ENCODE data around the gene MRPL16.
"Not testable (repeated sequence)": the region's sequence is repeated elsewhere in the genome, so short reads cannot be mapped to it uniquely, and the experiment has no call there.

MRPL16 gene

GRCh38 chr11:59800390-59801025, 10.1 kb downstream of the MRPL16 start:
- no peak for DNase-seq
- TF ChIP-seq POLR2A (IDR thresholded peaks at IDR 0.05; ENCODE audit: low read length) (no peak), GATA1 (IDR thresholded peaks at IDR 0.05; ENCODE audit: low read depth, low read length) (no peak)

- no peak for DNase-seq
- TF ChIP-seq GATA1 (IDR thresholded peaks at IDR 0.05; ENCODE audit: low read depth, low read length): no peak
- TF ChIP-seq POLR2A (IDR thresholded peaks at IDR 0.05; ENCODE audit: low read length): no peak
Observed at GRCh38 chr11:59794417-59794816, 16.2 kb downstream of the MRPL16 start.

- TF ChIP-seq GATA1 (IDR thresholded peaks at IDR 0.05; ENCODE audit: low read depth, low read length): no peak
- no peak for TF ChIP-seq POLR2A (IDR thresholded peaks at IDR 0.05; ENCODE audit: low read length)
- DNase-seq: no peak
Observed at GRCh38 chr11:59792507-59792906, 18.1 kb downstream of the MRPL16 start.

GRCh38 chr11:59791639-59792038, 18.9 kb downstream of the MRPL16 start:
- DNase-seq: no peak
- no peak for TF ChIP-seq POLR2A (IDR thresholded peaks at IDR 0.05; ENCODE audit: low read length)
- no peak for TF ChIP-seq GATA1 (IDR thresholded peaks at IDR 0.05; ENCODE audit: low read depth, low read length)

GRCh38 chr11:59787816-59788215, 22.8 kb downstream of the MRPL16 start:
- DNase-seq: no peak
- TF ChIP-seq GATA1 (IDR thresholded peaks at IDR 0.05; ENCODE audit: low read depth, low read length): no peak
- no peak for TF ChIP-seq POLR2A (IDR thresholded peaks at IDR 0.05; ENCODE audit: low read length)

- TF ChIP-seq GATA1 (IDR thresholded peaks at IDR 0.05; ENCODE audit: low read depth, low read length) (no peak), POLR2A (IDR thresholded peaks at IDR 0.05; ENCODE audit: low read length) (no peak)
- no peak for DNase-seq
Observed at GRCh38 chr11:59787255-59787588, 23.4 kb downstream of the MRPL16 start.

- TF ChIP-seq GATA1 (IDR thresholded peaks at IDR 0.05; ENCODE audit: low read depth, low read length) (no peak), POLR2A (IDR thresholded peaks at IDR 0.05; ENCODE audit: low read length) (no peak)
- no peak for DNase-seq
Observed at GRCh38 chr11:59785818-59786217, 24.8 kb downstream of the MRPL16 start.

GRCh38 chr11:59784441-59784840, 26.1 kb downstream of the MRPL16 start:
- not testable (repeated sequence) for DNase-seq

GRCh38 chr11:59783632-59784090, 26.9 kb downstream of the MRPL16 start:
- no peak for DNase-seq
- TF ChIP-seq GATA1 (IDR thresholded peaks at IDR 0.05; ENCODE audit: low read depth, low read length) (no peak), POLR2A (IDR thresholded peaks at IDR 0.05; ENCODE audit: low read length) (no peak)

- TF ChIP-seq POLR2A (IDR thresholded peaks at IDR 0.05; ENCODE audit: low read length) (no peak), GATA1 (IDR thresholded peaks at IDR 0.05; ENCODE audit: low read depth, low read length) (no peak)
- DNase-seq: no peak
Observed at GRCh38 chr11:59782080-59782479, 28.5 kb downstream of the MRPL16 start.

GRCh38 chr11:59779487-59779886, 31.1 kb downstream of the MRPL16 start:
- no peak for DNase-seq
- TF ChIP-seq POLR2A (IDR thresholded peaks at IDR 0.05; ENCODE audit: low read length) (no peak), GATA1 (IDR thresholded peaks at IDR 0.05; ENCODE audit: low read depth, low read length) (no peak)

- TF ChIP-seq GATA1 (IDR thresholded peaks at IDR 0.05; ENCODE audit: low read depth, low read length) (no peak), POLR2A (IDR thresholded peaks at IDR 0.05; ENCODE audit: low read length) (no peak)
- no peak for DNase-seq
Observed at GRCh38 chr11:59778122-59778521, 32.5 kb downstream of the MRPL16 start.

GRCh38 chr11:59777104-59777503, 33.5 kb downstream of the MRPL16 start:
- no peak for DNase-seq
- TF ChIP-seq GATA1 (IDR thresholded peaks at IDR 0.05; ENCODE audit: low read depth, low read length) (no peak), POLR2A (IDR thresholded peaks at IDR 0.05; ENCODE audit: low read length) (no peak)

- no peak for TF ChIP-seq GATA1 (IDR thresholded peaks at IDR 0.05; ENCODE audit: low read depth, low read length)
- TF ChIP-seq POLR2A (IDR thresholded peaks at IDR 0.05; ENCODE audit: low read length): no peak
- peak in 1 of 2 experiments; percentile 47 for DNase-seq
Observed at GRCh38 chr11:59776210-59777066, 34.1 kb downstream of the MRPL16 start.

- no peak for TF ChIP-seq GATA1 (IDR thresholded peaks at IDR 0.05; ENCODE audit: low read depth, low read length)
- no peak for TF ChIP-seq POLR2A (IDR thresholded peaks at IDR 0.05; ENCODE audit: low read length)
- DNase-seq: no peak
Observed at GRCh38 chr11:59773083-59773440, 37.5 kb downstream of the MRPL16 start.

Data from erythroblast (primary cell).